H9 (cell line): Measurements from ENCODE around the gene AKNA. TPM values are rescaled to one million over a fixed set of nuclear protein-coding genes. Genes with fewer than 3 reads are reported as not detected.

Experiments
- DNase-seq: peaks from one replicate; pipeline ENCODE4 v3.0.0-alpha.2; 2017
- H2AFZ ChIP-seq: one replicate; pipeline ENCODE4 v1.6.1; 2013; ENCODE audit warnings: mild to moderate bottlenecking, low read length, control low read depth, moderate library complexity
- H2AK5ac ChIP-seq: 2 replicates; pipeline ENCODE4 v1.6.1; 2013; ENCODE audit warnings: low read length, control low read depth, mixed read lengths; ENCODE audit not compliant: insufficient read length
- H2BK120ac ChIP-seq: one replicate; pipeline ENCODE4 v1.6.1; 2013; ENCODE audit warnings: low read depth, mild to moderate bottlenecking, low read length, control low read depth, inconsistent platforms; ENCODE audit not compliant: poor library complexity, severe bottlenecking
- H2BK12ac ChIP-seq: 2 replicates; pipeline ENCODE4 v1.6.1; 2013; ENCODE audit warnings: low read length, control low read depth, mixed read lengths, low read depth; ENCODE audit not compliant: insufficient read length
- H2BK15ac ChIP-seq: 2 replicates; pipeline ENCODE4 v1.6.1; 2013; ENCODE audit warnings: low read depth, low read length, control low read depth
- H2BK20ac ChIP-seq: one replicate; pipeline ENCODE4 v1.6.1; 2013; ENCODE audit warnings: low read depth, mild to moderate bottlenecking, low read length, control low read depth, inconsistent platforms; ENCODE audit not compliant: poor library complexity, severe bottlenecking
- H2BK5ac ChIP-seq: 2 replicates; pipeline ENCODE4 v1.6.1; 2013; ENCODE audit warnings: low read length, control low read depth, mixed read lengths; ENCODE audit not compliant: insufficient read length
- H3K14ac ChIP-seq: 2 replicates; pipeline ENCODE4 v1.6.1; 2013; ENCODE audit warnings: low read length, control low read depth; ENCODE audit not compliant: insufficient read depth
- H3K18ac ChIP-seq: 2 replicates; pipeline ENCODE4 v1.6.1; 2013; ENCODE audit warnings: low read depth, mild to moderate bottlenecking, mixed read lengths, low read length, control low read depth; ENCODE audit not compliant: insufficient read length
- H3K23ac ChIP-seq: 2 replicates; pipeline ENCODE4 v1.6.1; 2013; ENCODE audit warnings: low read length, control low read depth, mixed read lengths, low read depth; ENCODE audit not compliant: insufficient read length
- H3K23me2 ChIP-seq: 2 replicates; pipeline ENCODE4 v1.6.1; 2013; ENCODE audit warnings: low read depth, mild to moderate bottlenecking, mixed read lengths, low read length, control low read depth; ENCODE audit not compliant: insufficient read length, poor library complexity, severe bottlenecking
- H3K27ac ChIP-seq: 2 replicates; pipeline ENCODE4 v1.5.1; 2013; ENCODE audit warnings: low read length, control low read depth, mixed read lengths, low read depth; ENCODE audit not compliant: insufficient read length
- H3K27me3 ChIP-seq: 2 replicates; pipeline ENCODE4 v1.6.1; 2013; ENCODE audit warnings: low read length, control low read depth, inconsistent platforms; ENCODE audit not compliant: insufficient read depth
- H3K4ac ChIP-seq: 2 replicates; pipeline ENCODE4 v1.6.1; 2013; ENCODE audit warnings: low read depth, mild to moderate bottlenecking, control low read depth, inconsistent platforms, low read length, moderate library complexity
- H3K4me1 ChIP-seq: 2 replicates; pipeline ENCODE4 v1.6.1; 2013; ENCODE audit warnings: low read length, control low read depth, inconsistent platforms; ENCODE audit not compliant: insufficient read depth
- H3K4me2 ChIP-seq: 2 replicates; pipeline ENCODE4 v1.6.1; 2013; ENCODE audit warnings: low read length, control low read depth, mixed read lengths; ENCODE audit not compliant: insufficient read length, insufficient read depth
- H3K56ac ChIP-seq: 2 replicates; pipeline ENCODE4 v1.6.1; 2013; ENCODE audit warnings: low read depth, mild to moderate bottlenecking, mixed read lengths, low read length, control low read depth; ENCODE audit not compliant: insufficient read length
- H3K79me1 ChIP-seq: 2 replicates; pipeline ENCODE4 v1.6.1; 2013; ENCODE audit warnings: low read depth, mild to moderate bottlenecking, moderate library complexity, low read length, control low read depth, inconsistent platforms; ENCODE audit not compliant: insufficient read depth, poor library complexity, severe bottlenecking
- H3K79me2 ChIP-seq: 2 replicates; pipeline ENCODE4 v1.6.1; 2013; ENCODE audit warnings: low read length, control low read depth, inconsistent platforms; ENCODE audit not compliant: insufficient read depth
- H3K9ac ChIP-seq: 2 replicates; pipeline ENCODE4 v1.6.1; 2013; ENCODE audit warnings: low read length, control low read depth, mixed read lengths; ENCODE audit not compliant: insufficient read length; ENCODE audit errors: extremely low read depth
- H3K9me3 ChIP-seq: one replicate; pipeline ENCODE4 v1.6.1; 2013; ENCODE audit warnings: low read depth, low read length, inconsistent platforms; ENCODE audit not compliant: control insufficient read depth
- H3T11ph ChIP-seq: one replicate; pipeline ENCODE4 v1.6.1; 2013; ENCODE audit warnings: mild to moderate bottlenecking, low read length, control low read depth, inconsistent platforms
- H4K20me1 ChIP-seq: one replicate; pipeline ENCODE4 v1.6.1; 2013; ENCODE audit not compliant: control insufficient read depth, insufficient read length, insufficient read depth
- H4K5ac ChIP-seq: 2 replicates; pipeline ENCODE4 v1.6.1; 2013; ENCODE audit warnings: low read depth, mild to moderate bottlenecking, mixed read lengths, low read length, control low read depth; ENCODE audit not compliant: insufficient read length
- H4K8ac ChIP-seq: replicated peaks from 2 replicates; pipeline ENCODE4 v1.6.1; 2013; ENCODE audit warnings: low read length, control low read depth, mixed read lengths, low read depth; ENCODE audit not compliant: insufficient read length
- H4K91ac ChIP-seq: 2 replicates; pipeline ENCODE4 v1.6.1; 2013; ENCODE audit warnings: low read depth, mild to moderate bottlenecking, moderate library complexity, mixed read lengths, low read length, control low read depth; ENCODE audit not compliant: insufficient read length
- H3K27ac Mint-ChIP-seq, 3 experiments: 2 replicates in 2 of 3; 3 replicates in 1 of 3; pipeline ENCODE4 v1.8.0; 2020 to 2021; ENCODE audit warnings: mixed read lengths in 3 of 3, mild to moderate bottlenecking in 1 of 3, moderate library complexity in 1 of 3
- H3K27me3 Mint-ChIP-seq: 2 replicates; pipeline ENCODE4 v1.8.0; 2021; ENCODE audit warnings: low read depth, mild to moderate bottlenecking, moderate library complexity, mixed read lengths
- H3K36me3 Mint-ChIP-seq, 3 experiments: 2 replicates in 2 of 3; 3 replicates in 1 of 3; pipeline ENCODE4 v1.8.0; 2020 to 2021; ENCODE audit warnings: low read depth in 3 of 3, mixed read lengths in 3 of 3; ENCODE audit not compliant: insufficient read depth in 1 of 3
- H3K4me1 Mint-ChIP-seq, 2 experiments: 2 replicates each; pipeline ENCODE4 v1.8.0; 2020; ENCODE audit warnings: mixed read lengths in 2 of 2
- H3K4me3 Mint-ChIP-seq, 2 experiments: 2 replicates in 1 of 2; 3 replicates in 1 of 2; pipeline ENCODE4 v1.8.0; 2020 to 2021; ENCODE audit warnings: mild to moderate bottlenecking in 2 of 2, mixed read lengths in 2 of 2, moderate library complexity in 1 of 2
- H3K9me3 Mint-ChIP-seq, 2 experiments: 2 replicates in 1 of 2; 3 replicates in 1 of 2; pipeline ENCODE4 v1.8.0; 2020; ENCODE audit warnings: mild to moderate bottlenecking in 2 of 2, mixed read lengths in 2 of 2, moderate library complexity in 1 of 2
- WGBS: extraction: QIAGEN DNeasy Blood & Tissue Kit; methylation state at CpG from one replicate; pipeline ENCODE4 v1.1.7; 2013; ENCODE audit warnings: missing lambda C conversion rate, low lambda C conversion rate, mixed read lengths; ENCODE audit not compliant: insufficient read length; ENCODE audit errors: extremely low coverage; 5-methylcytosine and 5-hydroxymethylcytosine counted together
- total RNA-seq: library from RNA; stranded (reverse); gene quantifications from 2 replicates; pipeline ENCODE4 v1.2.1, GENCODE V29; 2021
- TF ChIP-seq, protein P1 (sequence below): fragments of 200-600 bp; sonication (generic); conservative IDR thresholded peaks from 3 replicates; pipeline ENCODE4 v1.8.0; 2021; ENCODE audit warnings: antibody characterized with exemption, mild to moderate bottlenecking

The AKNA gene
- total RNA-seq, 1 experiment from 2014 or later: 19.7 TPM

- Histone ChIP-seq H3K23me2 (no peaks in the 10 kb centered on the region), H3K4me1 (no peaks in the 10 kb centered on the region), H3K27me3 (no peaks in the 10 kb centered on the region), H3K4ac (no peak overlapping the region), H3K79me2 (no peaks in the 10 kb centered on the region), H2BK15ac (no peak overlapping the region), H4K8ac (no peak overlapping the region), H3K79me1 (no peaks in the 10 kb centered on the region), H4K20me1 (peaks cover 2% of the 10 kb centered on the region), H3K9me3 (no peaks in the 10 kb centered on the region), H2AK5ac (no peak overlapping the region), H3K9ac (no peak overlapping the region), H2BK5ac (no peak overlapping the region), H4K5ac (no peak overlapping the region), H3K56ac (no peak overlapping the region), H2AFZ (no peak overlapping the region), H3K27ac (no peak overlapping the region), H3K14ac (no peak overlapping the region), H2BK120ac (no peak overlapping the region), H2BK20ac (no peak overlapping the region), H3K4me2 (no peak overlapping the region), H2BK12ac (no peak overlapping the region), H3K23ac (no peak overlapping the region), H3K18ac (no peak overlapping the region), H4K91ac (no peak overlapping the region), H3T11ph (no peak overlapping the region)
- H3K4me3 Mint-ChIP-seq: no peak overlapping the region
- DNase-seq: no peak
- H3K27me3 Mint-ChIP-seq: no peaks in the 10 kb centered on the region
- WGBS: no CpG with 5 or more reads among the region's 6 CpGs
- H3K4me1 Mint-ChIP-seq: no peaks in the 10 kb centered on the region
- peaks cover 41 to 62% (median 61%) of the 10 kb centered on the region in 3 experiments for H3K36me3 Mint-ChIP-seq
- TF ChIP-seq, protein P1, sequence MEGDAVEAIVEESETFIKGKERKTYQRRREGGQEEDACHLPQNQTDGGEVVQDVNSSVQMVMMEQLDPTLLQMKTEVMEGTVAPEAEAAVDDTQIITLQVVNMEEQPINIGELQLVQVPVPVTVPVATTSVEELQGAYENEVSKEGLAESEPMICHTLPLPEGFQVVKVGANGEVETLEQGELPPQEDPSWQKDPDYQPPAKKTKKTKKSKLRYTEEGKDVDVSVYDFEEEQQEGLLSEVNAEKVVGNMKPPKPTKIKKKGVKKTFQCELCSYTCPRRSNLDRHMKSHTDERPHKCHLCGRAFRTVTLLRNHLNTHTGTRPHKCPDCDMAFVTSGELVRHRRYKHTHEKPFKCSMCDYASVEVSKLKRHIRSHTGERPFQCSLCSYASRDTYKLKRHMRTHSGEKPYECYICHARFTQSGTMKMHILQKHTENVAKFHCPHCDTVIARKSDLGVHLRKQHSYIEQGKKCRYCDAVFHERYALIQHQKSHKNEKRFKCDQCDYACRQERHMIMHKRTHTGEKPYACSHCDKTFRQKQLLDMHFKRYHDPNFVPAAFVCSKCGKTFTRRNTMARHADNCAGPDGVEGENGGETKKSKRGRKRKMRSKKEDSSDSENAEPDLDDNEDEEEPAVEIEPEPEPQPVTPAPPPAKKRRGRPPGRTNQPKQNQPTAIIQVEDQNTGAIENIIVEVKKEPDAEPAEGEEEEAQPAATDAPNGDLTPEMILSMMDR: no peak
- H3K27ac Mint-ChIP-seq: peak overlapping the region in 1 of 3 experiments; percentile 86; a peak in 2 of 7 replicates
- no peaks in the 10 kb centered on the region for H3K9me3 Mint-ChIP-seq
Observed at GRCh38 chr9:114356792-114357191, 31.0 kb downstream of the AKNA start.
